ENCODE results near the gene GPANK1. TPM values are rescaled to one million over a fixed set of nuclear protein-coding genes. Genes with fewer than 3 reads are reported as not detected.

GPANK1 gene
- total RNA-seq, 1 donor from 2014 or later: 19.2 TPM

- H3K9me3 ChIP-seq (replicated peaks): no peaks in the 10 kb centered on the region
- intact Hi-C loops (cut with micrococcal nuclease): no loop called here
- DNase-seq: no peak
- H3K4me3 ChIP-seq: no peak overlapping the region
- H3K36me3 ChIP-seq: peaks cover 97% of the 10 kb centered on the region
- H3K4me1 ChIP-seq: no peaks in the 10 kb centered on the region
- no peak for TF ChIP-seq CTCF (IDR thresholded peaks at IDR 0.05; ENCODE audit: borderline replicate concordance)
- no peaks in the 10 kb centered on the region for H3K27me3 ChIP-seq (ENCODE audit: low read depth)
- H3K27ac ChIP-seq (replicated peaks): no peak overlapping the region
Measured at GRCh38 chr6:31690231-31691077, 25.7 kb upstream of the GPANK1 start.

GRCh38 chr6:31689249-31690110 is 24.7 kb upstream of the GPANK1 start:
- Histone ChIP-seq H3K4me1 (no peaks in the 10 kb centered on the region), H3K36me3 (peaks cover 92% of the 10 kb centered on the region), H3K9me3 (replicated peaks) (no peaks in the 10 kb centered on the region), H3K4me3 (no peak overlapping the region), H3K27ac (replicated peaks) (no peak overlapping the region), H3K27me3 (ENCODE audit: low read depth) (no peaks in the 10 kb centered on the region)
- peak; percentile 26 for TF ChIP-seq CTCF (IDR thresholded peaks at IDR 0.05; ENCODE audit: borderline replicate concordance)
- no peak for DNase-seq
- intact Hi-C loops (cut with micrococcal nuclease): no loop called here

DNA sequence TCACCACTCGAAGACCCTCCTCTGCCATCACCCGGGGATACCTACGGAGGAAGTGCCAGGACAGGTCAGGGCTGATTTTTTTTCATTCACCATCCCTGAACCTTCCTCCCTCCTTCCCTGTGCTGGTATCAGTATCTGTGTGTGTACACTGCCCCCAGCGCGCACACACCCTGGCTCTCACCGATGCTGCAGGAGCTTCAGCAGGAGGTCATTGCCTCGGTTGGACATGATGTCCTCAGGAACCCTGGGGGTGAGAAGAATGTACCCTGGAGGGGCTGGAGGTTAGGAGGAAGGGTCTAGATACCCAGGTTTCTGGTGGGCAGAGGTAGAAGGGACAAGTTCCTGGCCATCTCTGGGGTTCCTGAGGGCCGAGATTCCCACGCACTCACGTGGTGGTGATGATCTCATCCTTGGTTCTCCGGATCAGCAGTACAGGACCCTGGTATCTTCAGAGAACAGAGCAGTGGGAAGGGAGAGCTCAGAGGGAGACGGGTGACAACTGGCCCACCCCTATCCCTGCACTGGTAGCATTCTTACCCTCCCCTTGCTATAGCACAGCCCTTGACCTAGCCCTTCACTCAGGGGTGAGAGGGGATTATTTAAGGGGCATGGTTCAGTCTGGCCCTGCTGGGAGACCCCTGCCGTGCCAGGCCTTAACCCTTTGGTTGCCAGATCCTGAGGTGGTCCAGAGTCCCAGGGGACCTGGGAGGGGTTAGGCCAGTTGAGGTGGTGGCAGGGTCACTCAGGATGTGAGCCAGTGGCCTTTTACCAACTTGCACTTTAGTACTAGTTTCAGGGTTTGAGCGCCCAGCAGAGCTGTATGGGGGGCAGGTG is 23.3 kb upstream of the GPANK1 start:
- H3K27me3 ChIP-seq (ENCODE audit: low read depth): no peaks in the 10 kb centered on the region
- no peak for TF ChIP-seq CTCF (IDR thresholded peaks at IDR 0.05; ENCODE audit: borderline replicate concordance)
- intact Hi-C loops (cut with micrococcal nuclease): no loop called here
- H3K36me3 ChIP-seq: peaks cover 78% of the 10 kb centered on the region
- no peak for DNase-seq
- H3K27ac ChIP-seq (replicated peaks): no peak overlapping the region
- H3K4me1 ChIP-seq: peaks cover 3% of the 10 kb centered on the region
- H3K9me3 ChIP-seq (replicated peaks): no peaks in the 10 kb centered on the region
- no peak overlapping the region for H3K4me3 ChIP-seq

- Histone ChIP-seq H3K27me3 (ENCODE audit: low read depth) (no peaks in the 10 kb centered on the region), H3K9me3 (replicated peaks) (no peaks in the 10 kb centered on the region), H3K36me3 (peaks cover 71% of the 10 kb centered on the region), H3K4me3 (no peak overlapping the region), H3K4me1 (peaks cover 8% of the 10 kb centered on the region), H3K27ac (replicated peaks) (no peak overlapping the region)
- DNase-seq: no peak
- no peak for TF ChIP-seq CTCF (IDR thresholded peaks at IDR 0.05; ENCODE audit: borderline replicate concordance)
- intact Hi-C loops (cut with micrococcal nuclease): no loop called here
Measured at GRCh38 chr6:31687321-31687720, 22.5 kb upstream of the GPANK1 start.

DNA sequence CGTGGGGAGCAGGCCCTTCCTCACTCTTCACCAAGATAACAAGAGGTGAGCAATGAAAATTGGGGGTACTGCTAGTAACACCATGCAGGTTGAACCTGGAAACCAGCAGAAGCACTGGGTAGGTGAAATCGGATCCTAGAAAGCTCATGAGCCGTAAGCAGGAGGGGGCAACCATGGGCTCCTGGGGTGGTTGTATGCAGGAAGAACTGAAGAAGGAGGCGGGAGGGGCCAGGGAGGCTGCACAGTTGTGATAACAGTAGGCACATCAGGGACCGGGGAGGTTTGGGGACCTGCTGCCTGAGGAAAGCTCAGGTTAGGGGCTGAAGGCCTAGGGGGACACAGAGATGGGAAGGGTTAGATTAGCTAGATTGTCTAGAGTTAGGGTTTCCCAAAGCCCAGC is 21.7 kb upstream of the GPANK1 start:
- no peaks in the 10 kb centered on the region for H3K27me3 ChIP-seq (ENCODE audit: low read depth)
- no peak for TF ChIP-seq CTCF (IDR thresholded peaks at IDR 0.05; ENCODE audit: borderline replicate concordance)
- peaks cover 62% of the 10 kb centered on the region for H3K36me3 ChIP-seq
- H3K4me3 ChIP-seq: no peak overlapping the region
- intact Hi-C loops (cut with micrococcal nuclease): no loop called here
- H3K9me3 ChIP-seq (replicated peaks): no peaks in the 10 kb centered on the region
- DNase-seq: no peak
- no peak overlapping the region for H3K27ac ChIP-seq (replicated peaks)
- peaks cover 13% of the 10 kb centered on the region for H3K4me1 ChIP-seq
